Measurements from ENCODE around the gene AEBP1.

- TF ChIP-seq CTCF (IDR thresholded peaks at IDR 0.05; ENCODE audit: insufficient read depth, low read depth, low read length) (no peak), EZH2 (IDR thresholded peaks at IDR 0.05; ENCODE audit: insufficient read depth, low read length) (no peak)
Observed at GRCh38 chr7:44066494-44067063, 37.6 kb upstream of the AEBP1 start.

Data from astrocyte (in vitro differentiated cells and primary cell).